HepG2 (cell line): ENCODE data around the gene SGK1.

Source experiments
- CREB1 ChIP-seq, 2 experiments: fragments of 450-650 bp in 1 of 2; IDR thresholded peaks; 2 replicates each; pipeline ENCODE4 v1.6.1; 2016 to 2017; ENCODE audit warnings: control low read depth in 1 of 2, mild to moderate bottlenecking in 1 of 2, missing compliant biosample characterization in 1 of 2, missing genetic modification characterization in 1 of 2
- DPF2 ChIP-seq: sonication (generic); formaldehyde crosslinking; IDR thresholded peaks from 2 replicates; pipeline ENCODE4 v1.4.0; 2020; ENCODE audit warnings: mild to moderate bottlenecking, low read depth, missing genetic modification reagents, borderline replicate concordance
- GTF3A ChIP-seq: sonication (generic); formaldehyde crosslinking; conservative IDR thresholded peaks from 2 replicates; pipeline ENCODE4 v1.4.0; 2020; ENCODE audit warnings: mild to moderate bottlenecking, missing genetic modification reagents
- MTA3 ChIP-seq: sonication (generic); formaldehyde crosslinking; IDR thresholded peaks from 2 replicates; pipeline ENCODE4 v1.4.0; 2020; ENCODE audit warnings: missing genetic modification reagents
- REPIN1 ChIP-seq: sonication (generic); formaldehyde crosslinking; IDR thresholded peaks from 2 replicates; pipeline ENCODE4 v1.8.0; 2022; ENCODE audit warnings: missing genetic modification reagents, low read depth, mild to moderate bottlenecking, borderline replicate concordance
- SP2 ChIP-seq: sonication (generic); formaldehyde crosslinking; IDR thresholded peaks from 2 replicates; pipeline ENCODE4 v1.5.1; 2020; ENCODE audit warnings: mild to moderate bottlenecking, missing genetic modification reagents
- ZNF20 ChIP-seq: sonication (generic); formaldehyde crosslinking; IDR thresholded peaks from 2 replicates; pipeline ENCODE4 v1.4.0; 2020; ENCODE audit warnings: mild to moderate bottlenecking, moderate library complexity, missing genetic modification reagents

- TF ChIP-seq REPIN1 (CRISPR knock-in tag) (no peak), DPF2 (no peak), MTA3 (CRISPR knock-in tag) (no peak), CREB1 (IDR thresholded peaks at IDR 0.05) (no peak), CREB1 (CRISPR knock-in tag; IDR thresholded peaks at IDR 0.05) (no peak), ZNF20 (CRISPR knock-in tag) (no peak), SP2 (CRISPR knock-in tag) (no peak), GTF3A (no peak)
Observed at GRCh38 chr6:134247231-134247833, 70.6 kb downstream of the SGK1 start.
